Esophagus muscularis mucosa (tissue), 4 donors: Measurements from ENCODE around the gene PLXDC2. TPM values are rescaled to one million over a fixed set of nuclear protein-coding genes. Genes with fewer than 3 reads are reported as not detected.

Experiments used
- DNase-seq: peaks from one replicate; pipeline ENCODE4 v3.0.0-alpha.2; 2017; ENCODE audit errors: extremely low spot score
- H3K27ac ChIP-seq, 4 donors: fragments of 200-600 bp; sonication (generic); replicated peaks in 1 of 4; 1 replicate in 3 of 4; 2 replicates in 1 of 4; pipeline ENCODE4 v1.5.1; 2016 to 2019; ENCODE audit warnings: mild to moderate bottlenecking in 1 of 4
- H3K27me3 ChIP-seq, 4 donors: fragments of 200-600 bp; sonication (generic); one replicate each; pipeline versions ENCODE4 v1.5.1 to v1.6.0; 2016 to 2019
- H3K36me3 ChIP-seq, 4 donors: fragments of 200-600 bp; sonication (generic); one replicate each; pipeline ENCODE4 v1.5.1; 2016 to 2019
- H3K4me1 ChIP-seq, 4 donors: fragments of 200-600 bp; sonication (generic); one replicate each; pipeline ENCODE4 v1.5.1; 2016 to 2019
- H3K4me3 ChIP-seq, 4 donors: fragments of 200-600 bp; sonication (generic); 1 replicate in 2 of 4; 2 replicates in 2 of 4; pipeline ENCODE4 v1.5.1; 2016 to 2019; ENCODE audit warnings: mild to moderate bottlenecking in 4 of 4, moderate library complexity in 1 of 4
- H3K9me3 ChIP-seq, 4 donors: fragments of 200-600 bp; sonication (generic); 1 replicate in 3 of 4; 2 replicates in 1 of 4; pipeline ENCODE4 v1.5.1; 2016 to 2019
- EP300 ChIP-seq: sonication (generic); formaldehyde crosslinking; IDR thresholded peaks from one replicate; pipeline ENCODE4 v1.6.1; 2017; ENCODE audit warnings: antibody characterized with exemption
- POLR2A ChIP-seq: fragments of 450-650 bp; IDR thresholded peaks from one replicate; pipeline ENCODE4 v1.6.1; 2017; ENCODE audit warnings: antibody characterized with exemption, moderate library complexity, mild to moderate bottlenecking, low read depth
- POLR2AphosphoS5 ChIP-seq, 2 donors: sonication (generic); formaldehyde crosslinking; IDR thresholded peaks; one replicate each; pipeline ENCODE4 v1.6.1; 2017; ENCODE audit warnings: antibody characterized with exemption in 2 of 2
- WGBS: methylation state at CpG from one replicate; pipeline ENCODE4 v1.1.5; 2018; 5-methylcytosine and 5-hydroxymethylcytosine counted together
- intact Hi-C: fragments of 100-400 bp; cut with DNase I; formaldehyde crosslinking; loops from one replicate; pipeline ENCODE4 v1.15.1; 2023
- total RNA-seq, 4 donors: library from RNA; depleted of rRNA; stranded (reverse); fragments of >200 nt; gene quantifications; one replicate each; pipeline versions ENCODE4 v1.1.0 to v1.2.1, GENCODE V29; 2016
- TF ChIP-seq, protein P1 (sequence below), 3 experiments: fragments of 200-600 bp in 2 of 3; fragments of 450-650 bp in 1 of 3; sonication (generic) in 2 of 3; IDR thresholded peaks; one replicate each; pipeline ENCODE4 v1.5.1; 2017 to 2019; ENCODE audit warnings: antibody characterized with exemption in 3 of 3, mild to moderate bottlenecking in 2 of 3, moderate library complexity in 1 of 3

The PLXDC2 gene
- total RNA-seq, 4 donors from 2014 or later = 28.7 to 54.2 (median 42.4) TPM

DNA sequence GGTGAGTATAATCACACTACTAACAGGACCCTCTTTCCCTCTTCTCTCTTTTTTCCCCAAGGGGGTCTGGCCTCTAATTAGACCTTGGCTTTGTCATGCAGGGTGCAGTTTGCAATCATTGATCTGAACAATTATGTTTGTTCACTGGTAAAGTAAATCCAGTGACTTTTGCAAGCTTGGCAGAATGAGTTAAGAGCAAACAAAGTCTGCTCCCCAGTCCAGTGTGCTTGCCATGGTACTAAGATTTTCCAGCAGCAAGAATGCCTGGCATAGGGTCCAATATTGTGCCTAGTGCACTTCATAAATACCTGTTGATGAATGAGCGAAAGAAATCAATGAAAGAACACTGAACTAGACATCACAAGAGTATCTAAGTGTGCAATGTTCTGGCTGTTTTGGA is 43.9 kb downstream of the PLXDC2 start:
- Histone ChIP-seq H3K27me3 (no peaks in the 10 kb centered on the region), H3K4me3 (no peak overlapping the region), H3K4me1 (peaks cover 0 to 10% (median 1%) of the 10 kb centered on the region in 4 donors), H3K27ac (no peak overlapping the region), H3K9me3 (no peaks in the 10 kb centered on the region), H3K36me3 (no peaks in the 10 kb centered on the region)
- intact Hi-C loops = no loop called here
- no peak for DNase-seq
- 100% methylated on average over 1 of the region's 1 CpG for WGBS
- TF ChIP-seq EP300 (no peak), POLR2A (no peak), POLR2AphosphoS5 (IDR thresholded peaks at IDR 0.05) (no peak)
- TF ChIP-seq, protein P1, sequence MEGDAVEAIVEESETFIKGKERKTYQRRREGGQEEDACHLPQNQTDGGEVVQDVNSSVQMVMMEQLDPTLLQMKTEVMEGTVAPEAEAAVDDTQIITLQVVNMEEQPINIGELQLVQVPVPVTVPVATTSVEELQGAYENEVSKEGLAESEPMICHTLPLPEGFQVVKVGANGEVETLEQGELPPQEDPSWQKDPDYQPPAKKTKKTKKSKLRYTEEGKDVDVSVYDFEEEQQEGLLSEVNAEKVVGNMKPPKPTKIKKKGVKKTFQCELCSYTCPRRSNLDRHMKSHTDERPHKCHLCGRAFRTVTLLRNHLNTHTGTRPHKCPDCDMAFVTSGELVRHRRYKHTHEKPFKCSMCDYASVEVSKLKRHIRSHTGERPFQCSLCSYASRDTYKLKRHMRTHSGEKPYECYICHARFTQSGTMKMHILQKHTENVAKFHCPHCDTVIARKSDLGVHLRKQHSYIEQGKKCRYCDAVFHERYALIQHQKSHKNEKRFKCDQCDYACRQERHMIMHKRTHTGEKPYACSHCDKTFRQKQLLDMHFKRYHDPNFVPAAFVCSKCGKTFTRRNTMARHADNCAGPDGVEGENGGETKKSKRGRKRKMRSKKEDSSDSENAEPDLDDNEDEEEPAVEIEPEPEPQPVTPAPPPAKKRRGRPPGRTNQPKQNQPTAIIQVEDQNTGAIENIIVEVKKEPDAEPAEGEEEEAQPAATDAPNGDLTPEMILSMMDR (IDR thresholded peaks at IDR 0.05) = no peak

DNA sequence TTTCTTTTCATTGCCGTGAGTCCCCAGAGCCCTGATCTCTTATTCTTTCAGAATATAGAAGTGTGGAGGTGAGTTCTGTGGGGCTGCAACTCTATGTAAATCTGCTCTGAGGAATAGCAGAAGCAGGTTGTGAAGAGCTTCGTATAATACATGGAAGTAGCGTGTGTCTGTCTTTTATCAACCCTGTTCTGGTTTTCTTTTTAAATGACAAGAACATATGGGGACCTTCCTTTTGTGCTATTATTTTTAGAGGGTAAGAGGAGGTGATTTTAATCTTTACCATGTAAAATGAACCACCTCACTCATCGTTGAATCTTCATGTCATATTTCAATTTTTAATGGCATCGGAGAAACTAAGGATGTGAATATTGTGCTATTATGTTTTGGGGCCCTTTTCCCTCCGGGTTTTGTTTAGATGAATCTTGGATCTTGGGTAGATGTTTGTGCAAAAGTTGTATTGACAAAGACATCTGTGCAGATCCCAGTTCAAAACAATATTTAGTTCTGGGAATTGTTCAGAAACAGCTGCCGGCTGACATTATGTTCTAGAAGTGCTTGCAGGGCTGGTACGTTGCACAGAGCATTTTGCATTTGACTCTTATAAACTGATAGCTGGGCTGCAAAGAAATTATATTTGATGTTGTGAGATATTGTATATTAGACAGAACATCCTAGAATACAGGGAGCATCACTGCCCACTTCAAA is 46.7 kb downstream of the PLXDC2 start:
- intact Hi-C loops = no loop called here
- H3K9me3 ChIP-seq = no peaks in the 10 kb centered on the region
- no peak for DNase-seq
- no peaks in the 10 kb centered on the region for H3K36me3 ChIP-seq
- peaks cover 0 to 12% (median 3%) of the 10 kb centered on the region in 4 donors for H3K4me1 ChIP-seq
- H3K27me3 ChIP-seq = no peaks in the 10 kb centered on the region
- TF ChIP-seq, protein P1 (IDR thresholded peaks at IDR 0.05) = no peak
- TF ChIP-seq POLR2AphosphoS5 (IDR thresholded peaks at IDR 0.05) (no peak), POLR2A (no peak), EP300 (no peak)
- no peak overlapping the region for H3K4me3 ChIP-seq
- H3K27ac ChIP-seq = no peak overlapping the region
- 52% methylated on average over 8 of the region's 8 CpGs for WGBS

DNA sequence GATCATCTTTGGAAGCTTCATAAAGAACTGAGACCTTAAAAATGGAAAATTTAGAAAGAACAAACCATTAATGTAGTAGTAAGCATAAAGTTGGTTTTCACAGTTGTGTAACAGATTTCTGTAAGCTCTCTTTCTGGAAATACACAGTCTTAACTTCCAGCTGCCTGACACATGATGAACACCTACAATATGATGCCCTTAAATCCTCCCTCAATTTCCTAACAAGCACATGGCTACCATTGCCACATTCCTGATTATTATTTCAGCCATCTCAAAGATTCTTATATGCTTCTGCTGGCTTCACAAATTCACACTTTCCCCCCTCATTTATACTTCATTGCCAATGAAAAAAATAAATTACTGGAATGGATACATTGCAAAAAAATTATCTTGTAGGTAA is 49.4 kb downstream of the PLXDC2 start:
- H3K9me3 ChIP-seq = no peaks in the 10 kb centered on the region

DNA sequence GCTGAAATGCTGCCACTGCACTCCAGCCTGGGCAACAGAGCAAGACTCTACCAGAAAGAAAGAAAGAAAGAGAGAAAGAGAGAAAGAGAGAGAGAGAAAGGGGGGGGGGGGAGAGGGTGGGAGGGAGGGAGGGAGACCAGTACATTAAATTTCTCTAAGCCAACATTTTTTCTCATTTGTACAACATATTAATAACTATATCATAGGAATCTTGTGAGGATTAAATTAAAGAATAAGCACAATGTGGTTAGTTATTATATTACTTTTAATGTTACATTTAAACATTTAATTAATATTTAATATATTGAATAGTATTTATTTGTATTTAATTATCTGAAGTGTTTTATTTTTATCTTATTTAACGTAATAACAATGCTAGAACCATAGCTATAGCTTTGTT is 53.1 kb downstream of the PLXDC2 start:
- no peaks in the 10 kb centered on the region for H3K36me3 ChIP-seq
- H3K4me3 ChIP-seq = no peak overlapping the region
- 87% methylated on average over 1 of the region's 1 CpG for WGBS
- peaks cover 0 to 7% (median 5%) of the 10 kb centered on the region in 4 donors for H3K4me1 ChIP-seq
- no peak for DNase-seq
- H3K27me3 ChIP-seq = no peaks in the 10 kb centered on the region
- TF ChIP-seq POLR2A (no peak), EP300 (no peak), POLR2AphosphoS5 (IDR thresholded peaks at IDR 0.05) (no peak)
- TF ChIP-seq, protein P1 (IDR thresholded peaks at IDR 0.05) = no peak
- intact Hi-C loops = no loop called here
- no peaks in the 10 kb centered on the region for H3K9me3 ChIP-seq
- H3K27ac ChIP-seq = no peak overlapping the region

More for the DNA sequence above, 49.4 kb downstream of the PLXDC2 start:
- no peak overlapping the region for H3K4me3 ChIP-seq
- TF ChIP-seq POLR2A (no peak), EP300 (no peak), POLR2AphosphoS5 (IDR thresholded peaks at IDR 0.05) (no peak)
- TF ChIP-seq, protein P1 (IDR thresholded peaks at IDR 0.05) = no peak
- no peak for DNase-seq
- H3K4me1 ChIP-seq = peaks cover 0 to 12% (median 3%) of the 10 kb centered on the region in 4 donors
- H3K27ac ChIP-seq = no peak overlapping the region
- H3K36me3 ChIP-seq = no peaks in the 10 kb centered on the region
- H3K27me3 ChIP-seq = no peaks in the 10 kb centered on the region
- intact Hi-C loops = no loop called here
